ENCODE results near the gene TRA2B.

DNA sequence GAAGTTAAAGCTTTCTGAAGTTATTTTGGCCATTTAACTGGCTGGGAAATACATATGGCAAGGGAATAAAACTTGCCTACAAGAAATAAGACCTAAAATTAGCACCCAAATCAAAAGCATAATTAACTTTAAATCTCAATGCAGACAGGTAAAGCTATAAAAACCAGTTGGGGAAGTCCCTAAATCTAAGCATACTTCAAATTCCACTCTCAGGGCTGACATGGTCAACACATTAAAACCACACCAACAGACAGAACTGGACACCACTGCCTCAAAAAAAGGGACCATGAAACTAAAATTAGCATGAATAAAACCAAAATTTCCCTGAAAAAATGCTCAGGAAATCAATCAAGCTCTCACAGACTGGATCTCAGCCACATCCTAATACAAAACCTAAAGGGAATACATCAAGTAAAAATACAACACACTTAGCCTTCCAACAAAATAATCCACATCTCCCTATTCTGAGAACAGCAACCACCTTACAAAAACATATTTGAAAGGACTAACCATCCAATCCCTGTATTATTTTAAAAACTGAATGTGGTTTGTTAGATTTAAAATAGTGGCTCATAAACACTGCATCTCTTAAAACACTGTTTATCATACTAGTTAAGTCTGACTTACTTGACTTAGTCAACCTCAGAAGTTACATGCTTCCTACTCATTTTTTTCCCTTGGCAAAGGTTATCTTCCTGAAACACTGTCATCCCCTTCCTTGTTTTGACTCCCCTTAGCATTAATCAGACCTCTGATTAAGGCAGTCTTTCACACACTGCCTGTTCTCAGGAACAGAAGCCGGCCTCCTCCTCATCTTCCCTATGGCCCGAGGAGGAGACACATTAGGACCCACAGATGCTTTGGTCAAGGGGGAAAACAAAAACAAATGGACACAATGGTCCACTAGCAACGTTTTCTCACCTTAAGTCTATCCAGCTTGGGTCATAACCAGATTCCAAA is 8.3 kb downstream of the TRA2B start:
- TF ChIP-seq EZH2 (optimal IDR thresholded peaks at IDR 0.05; ENCODE audit: low read depth, low read length): no peak
- TF ChIP-seq, protein P1, sequence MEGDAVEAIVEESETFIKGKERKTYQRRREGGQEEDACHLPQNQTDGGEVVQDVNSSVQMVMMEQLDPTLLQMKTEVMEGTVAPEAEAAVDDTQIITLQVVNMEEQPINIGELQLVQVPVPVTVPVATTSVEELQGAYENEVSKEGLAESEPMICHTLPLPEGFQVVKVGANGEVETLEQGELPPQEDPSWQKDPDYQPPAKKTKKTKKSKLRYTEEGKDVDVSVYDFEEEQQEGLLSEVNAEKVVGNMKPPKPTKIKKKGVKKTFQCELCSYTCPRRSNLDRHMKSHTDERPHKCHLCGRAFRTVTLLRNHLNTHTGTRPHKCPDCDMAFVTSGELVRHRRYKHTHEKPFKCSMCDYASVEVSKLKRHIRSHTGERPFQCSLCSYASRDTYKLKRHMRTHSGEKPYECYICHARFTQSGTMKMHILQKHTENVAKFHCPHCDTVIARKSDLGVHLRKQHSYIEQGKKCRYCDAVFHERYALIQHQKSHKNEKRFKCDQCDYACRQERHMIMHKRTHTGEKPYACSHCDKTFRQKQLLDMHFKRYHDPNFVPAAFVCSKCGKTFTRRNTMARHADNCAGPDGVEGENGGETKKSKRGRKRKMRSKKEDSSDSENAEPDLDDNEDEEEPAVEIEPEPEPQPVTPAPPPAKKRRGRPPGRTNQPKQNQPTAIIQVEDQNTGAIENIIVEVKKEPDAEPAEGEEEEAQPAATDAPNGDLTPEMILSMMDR (IDR thresholded peaks at IDR 0.05; ENCODE audit: low read length): no peak
- no peak for TF ChIP-seq EZH2phosphoT487 (IDR thresholded peaks at IDR 0.05; ENCODE audit: low read length)

Measured in MM.1S (cell line).